Measurements from ENCODE around the gene ZNF710. TPM values are rescaled to one million over a fixed set of nuclear protein-coding genes. Genes with fewer than 3 reads are reported as not detected.

Gene ZNF710
- total RNA-seq, 1 donor from 2014 or later, result 47.9 TPM

GRCh38 chr15:89984421-89985010 is 16.6 kb upstream of the ZNF710 start:
- H3K36me3 ChIP-seq, result no peaks in the 10 kb centered on the region
- no peaks in the 10 kb centered on the region for H3K27me3 ChIP-seq
- ATAC-seq (no peak), DNase-seq (no peak)
- intact Hi-C loops (cut with DNase I), result no loop called here
- no peak overlapping the region for H3K27ac ChIP-seq
- H3K4me3 ChIP-seq, result no peak overlapping the region
- H3K4me1 ChIP-seq, result no peaks in the 10 kb centered on the region
- TF ChIP-seq CTCF (IDR thresholded peaks at IDR 0.05), result no peak
- H3K9me3 ChIP-seq, result no peaks in the 10 kb centered on the region

GRCh38 chr15:89985111-89985510 is 16.0 kb upstream of the ZNF710 start:
- Histone ChIP-seq H3K27me3 (no peaks in the 10 kb centered on the region), H3K4me1 (no peaks in the 10 kb centered on the region), H3K36me3 (no peaks in the 10 kb centered on the region), H3K4me3 (no peak overlapping the region), H3K9me3 (no peaks in the 10 kb centered on the region), H3K27ac (no peak overlapping the region)
- intact Hi-C loops (cut with DNase I), result no loop called here
- ATAC-seq, result no peak
- no peak for DNase-seq
- TF ChIP-seq CTCF (IDR thresholded peaks at IDR 0.05), result no peak

- ATAC-seq (no peak), DNase-seq (no peak)
- no peaks in the 10 kb centered on the region for H3K9me3 ChIP-seq
- TF ChIP-seq CTCF (IDR thresholded peaks at IDR 0.05), result no peak
- H3K4me1 ChIP-seq, result no peaks in the 10 kb centered on the region
- intact Hi-C loops (cut with DNase I), result no loop called here
- no peak overlapping the region for H3K27ac ChIP-seq
- no peaks in the 10 kb centered on the region for H3K36me3 ChIP-seq
- no peak overlapping the region for H3K4me3 ChIP-seq
- H3K27me3 ChIP-seq, result no peaks in the 10 kb centered on the region
Measured at GRCh38 chr15:89991312-89991711, 9.8 kb upstream of the ZNF710 start.

GRCh38 chr15:89993349-89993748 is 7.8 kb upstream of the ZNF710 start:
- Histone ChIP-seq H3K4me3 (no peak overlapping the region), H3K4me1 (no peaks in the 10 kb centered on the region), H3K9me3 (no peaks in the 10 kb centered on the region), H3K36me3 (no peaks in the 10 kb centered on the region), H3K27ac (no peak overlapping the region), H3K27me3 (no peaks in the 10 kb centered on the region)
- no peak for DNase-seq
- no peak for TF ChIP-seq CTCF (IDR thresholded peaks at IDR 0.05)
- intact Hi-C loops (cut with DNase I), result no loop called here
- peak; percentile 42 for ATAC-seq

- Histone ChIP-seq H3K27me3 (no peaks in the 10 kb centered on the region), H3K27ac (no peak overlapping the region), H3K36me3 (no peaks in the 10 kb centered on the region), H3K4me3 (no peak overlapping the region), H3K9me3 (no peaks in the 10 kb centered on the region), H3K4me1 (peaks cover 7% of the 10 kb centered on the region)
- no peak for DNase-seq
- TF ChIP-seq CTCF (IDR thresholded peaks at IDR 0.05), result no peak
- no peak for ATAC-seq
- intact Hi-C loops (cut with DNase I), result no loop called here
Measured at GRCh38 chr15:89997079-89997478, 4.0 kb upstream of the ZNF710 start.

GRCh38 chr15:89998141-89998661 is 2.9 kb upstream of the ZNF710 start:
- H3K27me3 ChIP-seq, result no peaks in the 10 kb centered on the region
- peak overlapping the region; percentile 89 for H3K27ac ChIP-seq
- peaks cover 13% of the 10 kb centered on the region for H3K4me1 ChIP-seq
- H3K4me3 ChIP-seq, result no peak overlapping the region
- DNase-seq (no peak), ATAC-seq (no peak)
- intact Hi-C loops (cut with DNase I), result no loop called here
- no peaks in the 10 kb centered on the region for H3K9me3 ChIP-seq
- no peak for TF ChIP-seq CTCF (IDR thresholded peaks at IDR 0.05)
- H3K36me3 ChIP-seq, result no peaks in the 10 kb centered on the region
